ENCODE results near the gene EPHA8.

EPHA8 gene

DNA sequence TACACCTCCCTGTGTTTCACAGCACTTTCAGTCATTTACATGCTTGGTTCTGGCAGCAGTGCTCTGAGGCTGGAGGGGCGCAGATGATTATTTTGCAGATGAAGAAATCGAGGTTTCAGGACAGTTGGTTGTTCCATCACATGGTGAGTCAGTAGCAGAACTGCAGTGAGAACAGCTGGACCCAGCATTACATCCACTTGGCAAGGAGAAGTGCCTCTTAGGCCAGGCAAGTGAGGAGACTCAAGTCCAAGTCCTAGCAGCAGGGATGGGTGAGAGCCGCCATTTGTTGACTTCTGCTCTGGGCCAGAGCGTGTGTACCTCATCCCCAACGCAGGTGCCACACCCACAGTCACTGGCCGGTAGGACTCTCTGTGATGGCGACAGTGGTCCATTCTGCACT lies 26.8 kb upstream of the EPHA8 start:
- DNase-seq (ENCODE audit: low spot score) = no peak

DNA sequence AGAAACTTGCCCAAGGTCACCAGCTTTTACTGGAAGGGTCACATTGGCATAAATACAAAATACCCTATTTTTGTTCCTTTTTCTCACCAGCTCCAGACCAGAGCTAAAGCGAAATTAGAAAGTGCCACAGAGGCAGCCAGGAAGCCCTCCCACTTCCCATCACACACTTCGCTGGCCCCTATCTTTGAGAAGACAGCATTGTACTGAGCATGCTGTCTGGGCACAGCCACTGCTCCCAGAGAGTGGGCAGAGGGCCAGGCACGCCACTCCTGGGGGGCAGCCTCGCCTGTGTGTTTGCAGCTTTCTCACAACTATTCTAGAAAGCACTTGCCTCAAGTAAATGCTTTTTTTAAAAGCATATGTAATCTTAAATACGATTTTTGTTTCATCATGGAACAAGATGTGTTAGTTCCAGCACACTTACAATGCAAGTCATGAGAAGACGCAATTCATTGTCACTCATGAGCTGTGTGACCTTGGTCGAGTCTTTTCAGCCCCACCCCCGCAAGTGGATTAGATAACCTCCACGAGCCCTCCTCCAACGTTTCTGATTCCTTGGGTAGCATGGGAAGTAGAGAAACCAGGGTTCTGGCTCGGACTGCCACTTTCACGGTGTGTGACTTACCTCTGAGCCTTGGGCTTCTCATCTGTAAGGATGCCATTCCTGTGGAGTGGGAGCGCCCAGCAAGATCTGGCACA lies 25.7 kb upstream of the EPHA8 start:
- no peak for DNase-seq (ENCODE audit: low spot score)

DNA sequence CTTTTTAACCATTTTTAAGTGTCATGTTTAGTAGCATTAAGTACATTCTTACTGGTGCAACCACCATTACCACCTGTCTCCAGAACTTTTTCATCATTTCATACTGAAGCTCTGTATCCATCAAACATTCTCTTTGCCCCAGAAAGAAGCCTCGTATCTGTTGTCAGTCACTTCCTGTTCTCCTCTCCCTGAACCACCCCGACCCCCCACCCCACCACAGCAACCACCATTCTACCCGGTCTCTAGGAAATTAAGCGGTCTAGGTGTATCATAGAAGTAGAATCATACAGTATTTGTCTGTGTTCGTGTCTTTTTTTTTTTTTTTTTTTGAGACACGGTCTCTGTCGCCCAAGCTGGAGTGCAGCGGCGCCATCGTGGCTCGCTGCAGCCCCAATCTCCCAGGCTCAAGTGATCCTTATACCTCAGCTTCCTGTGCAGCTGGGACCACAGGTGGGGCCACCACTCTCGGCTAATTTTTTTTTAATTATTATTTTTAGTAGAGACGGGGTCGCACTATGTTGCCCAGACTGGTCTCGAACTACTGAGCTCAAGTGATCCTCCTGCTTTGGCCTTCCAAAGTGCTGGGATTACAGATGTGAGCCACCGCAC lies 23.7 kb upstream of the EPHA8 start:
- no peak for DNase-seq (ENCODE audit: low spot score)

DNA sequence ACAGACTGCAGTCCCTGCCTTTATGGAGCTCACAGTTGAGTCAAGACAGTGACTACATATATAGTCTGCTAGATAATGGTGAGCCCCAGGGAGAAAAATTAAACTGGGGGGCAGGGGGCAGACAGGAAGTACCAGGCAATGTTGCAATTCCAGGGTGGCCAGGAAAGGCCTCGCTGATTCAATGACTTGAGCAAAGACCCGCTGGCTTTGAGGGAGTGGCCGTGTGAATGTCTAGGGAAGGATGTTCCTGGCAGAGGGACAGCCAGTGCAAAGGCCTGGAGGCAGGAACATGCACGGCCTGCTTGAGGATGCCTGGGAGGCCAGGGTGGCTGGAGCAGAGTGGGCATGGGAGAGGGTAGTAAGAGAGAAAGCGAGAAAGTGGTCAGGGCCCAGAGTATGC lies 23.0 kb upstream of the EPHA8 start:
- DNase-seq (ENCODE audit: low spot score) = no peak

DNA sequence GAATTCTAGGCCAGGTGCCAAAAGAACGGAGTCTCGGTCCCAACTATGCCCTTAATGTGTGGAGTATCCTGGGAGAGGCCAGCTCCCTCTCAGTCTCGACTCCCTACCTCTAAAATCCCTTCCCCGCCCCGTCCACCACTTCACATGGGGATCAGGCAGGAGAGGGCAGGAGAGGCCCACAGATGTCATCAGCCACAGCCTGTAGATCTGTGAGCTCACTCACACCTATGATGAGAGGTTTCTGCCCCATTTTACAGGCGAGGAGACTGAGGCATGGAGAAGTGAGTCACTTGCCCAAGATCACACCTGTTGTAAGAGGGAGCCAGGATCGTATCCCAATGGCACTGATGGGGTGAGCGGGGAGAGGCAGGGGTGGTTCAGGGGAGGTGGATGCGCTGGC lies 20.4 kb upstream of the EPHA8 start:
- DNase-seq (ENCODE audit: low spot score) = no peak

DNA sequence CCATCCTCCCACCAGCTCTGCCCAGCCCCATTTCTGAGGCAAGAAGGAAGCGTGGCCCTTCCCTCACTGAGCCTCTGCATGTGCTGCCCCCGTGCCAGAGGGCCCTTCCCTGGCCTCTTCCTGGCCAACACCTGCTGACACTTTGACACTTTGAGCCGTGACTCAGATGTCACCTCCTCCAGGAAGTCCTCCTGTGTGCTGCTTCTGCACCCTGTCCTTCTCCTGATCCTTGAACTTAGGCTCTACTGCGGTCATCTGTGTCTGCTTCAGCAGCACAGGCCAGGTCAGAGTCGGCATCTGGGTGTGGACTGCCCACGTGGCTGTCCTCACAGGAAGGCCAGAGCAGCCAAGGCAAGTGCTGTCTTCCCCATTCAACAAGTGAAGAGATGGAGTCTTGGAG lies 19.6 kb upstream of the EPHA8 start:
- no peak for DNase-seq (ENCODE audit: low spot score)

DNA sequence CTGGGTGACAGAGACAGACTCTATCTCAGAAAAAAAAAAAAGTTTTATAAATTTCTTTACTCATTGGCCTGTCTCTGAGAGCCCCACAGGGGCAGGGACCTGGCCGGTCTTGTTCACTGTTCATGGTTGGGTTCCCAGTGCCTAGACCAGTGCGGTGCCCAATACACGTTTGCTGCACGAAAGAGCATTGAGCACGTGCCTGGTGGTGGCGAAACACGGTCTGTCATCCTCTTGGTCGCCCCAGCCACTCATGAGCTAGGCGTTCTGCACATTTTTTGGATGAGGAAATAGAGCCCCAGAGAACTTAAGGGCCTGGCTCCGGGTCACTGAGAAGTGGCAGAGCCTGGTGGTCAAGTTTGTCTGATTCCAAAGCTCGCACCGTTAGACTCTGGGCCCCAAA lies 18.7 kb upstream of the EPHA8 start:
- no peak for DNase-seq (ENCODE audit: low spot score)

DNA sequence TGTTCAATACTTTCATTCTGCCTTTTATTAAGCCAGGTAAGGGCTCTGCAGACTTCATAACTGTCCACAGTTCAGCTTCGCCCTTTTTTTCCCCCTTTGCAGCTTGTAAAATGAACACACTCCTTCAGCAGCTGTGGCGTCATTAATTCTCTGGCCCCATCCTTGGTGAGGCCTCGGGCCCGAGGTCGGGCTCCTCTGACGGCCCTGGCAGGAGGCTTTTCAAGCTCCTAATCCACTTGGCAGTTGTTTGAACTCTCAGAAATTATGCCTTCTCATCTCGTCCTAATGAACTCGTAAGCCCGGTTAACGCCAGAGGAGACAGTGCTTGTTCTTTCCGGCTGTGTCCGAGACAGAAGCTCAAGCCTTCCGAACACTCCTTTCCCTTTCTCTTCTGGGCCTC lies 18.1 kb upstream of the EPHA8 start:
- no peak for DNase-seq (ENCODE audit: low spot score)

DNA sequence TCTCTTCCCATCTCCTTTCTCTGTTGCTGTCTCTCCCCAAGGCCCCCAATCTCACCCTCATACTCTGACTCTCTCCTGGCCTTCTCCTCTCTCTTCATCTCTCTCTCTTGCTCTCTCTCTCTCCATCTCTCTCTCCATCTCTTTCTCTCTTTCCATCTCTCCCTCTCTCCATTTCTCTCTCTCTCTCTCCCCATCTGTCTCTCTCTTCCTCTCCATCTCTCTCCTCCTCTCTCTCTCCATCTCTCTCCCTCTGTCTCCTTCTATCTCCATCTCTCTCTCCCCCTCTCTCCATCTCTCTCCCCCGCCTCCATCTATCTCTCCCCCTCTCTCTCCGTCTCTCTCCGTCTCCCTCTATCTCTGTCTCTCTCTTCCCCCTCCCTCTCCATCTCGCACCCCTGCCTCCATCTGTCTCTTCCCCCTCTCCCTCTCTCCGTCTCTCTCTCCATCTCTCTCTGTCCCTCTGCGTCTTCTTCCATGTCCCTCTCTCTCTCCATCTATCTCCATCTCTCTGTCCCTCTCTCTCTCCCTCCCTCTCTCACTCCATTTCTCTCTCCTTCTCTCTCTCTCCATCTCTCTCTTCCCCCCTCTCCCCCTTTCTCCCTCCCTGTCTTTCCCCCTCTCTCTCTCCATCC lies 16.0 kb upstream of the EPHA8 start:
- no peak for DNase-seq (ENCODE audit: low spot score)

DNA sequence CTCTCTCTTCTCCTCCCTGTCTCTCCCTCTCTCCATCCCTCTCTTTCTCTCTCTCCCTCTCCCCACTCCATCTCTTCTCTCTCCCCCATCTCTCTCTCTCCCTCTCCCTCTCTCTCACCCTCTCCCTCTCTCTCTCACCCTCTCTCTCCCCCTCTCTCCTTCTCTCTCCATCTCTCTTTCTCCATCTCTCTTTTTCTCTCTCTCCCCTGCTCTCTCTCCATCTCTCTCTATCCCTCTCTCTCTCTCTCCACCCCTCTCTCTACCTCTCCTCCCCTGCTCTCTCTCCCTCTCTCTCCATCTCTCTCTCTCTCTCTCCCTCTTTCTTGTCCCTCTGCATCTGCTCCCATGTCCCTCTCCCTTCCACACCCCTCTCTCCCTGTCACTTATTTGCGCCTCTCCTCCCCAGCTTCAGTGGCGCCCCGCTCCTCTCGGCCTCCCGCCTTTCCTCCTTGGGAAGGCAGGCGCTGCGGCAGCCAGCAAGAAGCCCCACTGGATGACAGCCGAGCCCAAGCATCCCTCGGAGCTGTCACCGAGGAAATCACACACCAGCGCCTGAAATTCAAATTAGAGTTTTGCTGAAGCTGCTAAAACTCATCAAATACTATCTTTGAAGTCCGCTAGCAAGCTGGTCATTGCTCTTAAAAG lies 15.3 kb upstream of the EPHA8 start:
- no peak for DNase-seq (ENCODE audit: low spot score)

DNA sequence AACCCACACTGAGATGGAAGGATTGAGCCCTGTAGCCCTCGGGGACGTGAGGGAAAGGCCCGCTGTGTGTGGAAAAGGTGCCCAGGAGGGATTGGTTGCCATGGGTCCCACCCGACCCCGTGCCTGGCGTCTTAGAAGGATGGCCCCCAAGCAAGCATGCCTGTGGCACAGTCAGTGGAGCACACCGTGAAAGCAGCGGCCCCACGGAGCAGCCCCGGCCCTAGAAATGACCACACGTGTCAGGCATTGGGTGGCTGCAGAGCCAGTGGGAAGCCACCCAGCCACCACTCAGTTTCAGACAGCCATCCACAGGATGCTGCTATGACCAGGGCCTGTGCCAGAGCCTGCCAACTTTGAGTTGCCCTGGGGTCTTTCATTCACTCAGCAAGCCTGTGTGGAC lies 13.3 kb upstream of the EPHA8 start:
- no peak for DNase-seq (ENCODE audit: low spot score)

DNA sequence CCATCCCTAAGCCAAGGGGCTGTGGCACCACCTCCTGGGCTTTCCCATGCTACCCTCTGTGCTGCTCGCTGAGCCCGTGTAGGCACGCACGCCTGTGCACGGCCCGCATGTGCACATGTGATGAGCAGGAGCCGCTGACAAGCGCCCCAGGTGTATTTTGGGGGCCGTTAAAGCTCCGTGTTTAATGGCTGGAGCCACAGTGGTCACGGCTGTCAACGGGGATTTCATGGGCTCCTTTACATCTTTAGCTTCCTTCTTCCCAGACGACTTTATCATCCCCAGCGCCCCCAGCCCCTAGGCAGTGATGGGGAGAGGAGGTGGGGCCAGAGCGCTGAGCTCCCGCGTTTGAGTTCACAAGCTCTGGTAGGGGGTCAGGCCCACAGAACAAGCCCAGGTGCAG lies 11.7 kb upstream of the EPHA8 start:
- DNase-seq (ENCODE audit: low spot score) = no peak

DNA sequence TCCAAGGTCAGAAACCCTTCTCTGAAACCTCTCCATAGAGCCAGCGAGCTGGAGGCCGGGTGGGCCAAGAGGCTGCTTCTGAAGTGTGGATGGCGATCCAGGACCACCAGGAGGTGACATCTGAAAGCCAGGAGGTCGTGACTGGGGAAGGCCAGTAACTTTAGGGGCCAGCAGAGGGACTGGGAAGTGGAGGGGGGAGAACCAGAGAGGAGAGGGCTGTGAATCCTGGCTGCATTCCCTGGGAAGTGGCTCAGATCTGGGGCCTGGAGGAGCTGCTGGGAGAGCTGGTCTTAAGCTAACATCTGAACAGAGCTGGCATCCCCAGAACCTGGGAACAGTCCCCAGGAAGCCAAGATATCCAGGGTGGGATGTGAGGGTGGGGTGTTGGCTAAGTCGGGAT lies 11.3 kb upstream of the EPHA8 start:
- DNase-seq (ENCODE audit: low spot score) = no peak

DNA sequence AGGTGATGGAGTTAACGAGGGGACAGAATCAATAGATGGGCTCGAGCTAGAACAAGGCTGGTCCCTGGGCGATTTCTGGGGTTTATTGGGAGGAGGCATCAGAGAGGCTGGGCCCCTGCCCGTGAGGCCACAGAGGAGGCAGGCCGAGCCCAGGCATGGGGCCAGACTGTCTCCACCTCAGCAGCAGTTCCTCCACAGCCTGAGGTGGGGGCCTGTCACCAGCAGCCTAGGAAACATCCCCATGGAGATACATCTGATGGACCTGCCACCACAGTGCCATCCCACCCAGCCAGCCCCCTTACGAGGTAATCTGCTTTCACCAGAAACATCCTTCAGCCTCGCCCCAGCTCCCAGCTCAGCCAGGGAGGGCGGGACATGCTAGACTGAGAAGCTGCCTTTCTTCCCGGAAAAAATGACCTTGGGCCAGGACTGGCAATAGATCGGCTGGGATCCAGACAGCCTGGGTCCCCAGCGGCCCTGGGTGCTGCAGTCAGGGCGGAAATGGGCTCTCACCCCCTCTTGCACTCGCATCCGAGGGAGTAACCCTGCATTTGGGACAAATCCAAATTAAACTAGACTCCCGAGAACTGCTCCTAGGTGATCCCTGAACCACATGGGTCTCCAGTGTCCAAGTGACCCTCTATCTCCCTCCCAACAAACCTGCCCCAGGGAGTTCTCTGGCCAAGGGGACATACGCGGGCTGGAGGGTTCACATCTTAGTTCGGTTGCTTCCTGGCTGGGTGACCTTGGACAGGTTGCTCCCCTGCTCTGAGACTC lies 10.0 kb upstream of the EPHA8 start:
- DNase-seq (ENCODE audit: low spot score) = no peak

DNA sequence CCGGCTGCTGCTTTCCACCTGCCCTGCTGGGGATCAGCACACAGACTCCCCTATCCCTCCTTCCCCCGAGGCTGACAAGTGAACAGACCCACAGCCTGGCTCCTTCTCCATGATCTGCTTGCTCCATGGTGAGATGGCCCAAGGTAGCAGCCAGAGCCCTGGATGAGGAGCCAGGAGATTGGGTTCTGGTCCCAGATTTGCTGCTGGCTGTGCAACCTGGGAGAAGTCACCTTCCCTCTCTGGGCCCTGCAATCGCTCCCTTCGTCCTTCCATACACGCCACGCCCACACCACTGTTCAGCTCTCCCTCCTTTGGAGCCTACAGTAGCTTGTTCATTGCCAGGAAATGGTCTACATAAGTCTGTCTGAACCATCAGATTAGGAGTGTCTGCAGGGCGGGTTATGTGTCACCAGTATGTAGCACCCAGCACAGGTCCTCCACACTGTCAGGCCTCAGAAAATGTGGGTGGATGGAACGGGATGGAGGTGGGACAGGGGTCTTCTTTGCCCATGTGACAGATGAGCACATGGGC lies 9.2 kb upstream of the EPHA8 start:
- no peak for DNase-seq (ENCODE audit: low spot score)

DNA sequence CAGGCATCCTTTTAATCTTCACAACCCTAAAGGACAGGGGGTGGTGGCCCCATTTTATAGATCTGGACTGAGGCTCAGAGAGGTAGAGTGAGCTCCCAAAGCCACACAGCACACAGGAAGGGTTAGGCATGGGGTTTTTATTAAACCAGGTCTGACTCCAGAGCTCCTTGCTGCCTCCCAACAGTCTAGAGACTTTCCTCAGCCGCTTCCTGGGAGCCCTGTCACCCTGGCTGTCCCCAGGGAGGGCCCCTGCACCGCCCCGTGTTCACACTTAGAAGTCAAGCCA lies 8.0 kb upstream of the EPHA8 start:
- DNase-seq (ENCODE audit: low spot score) = no peak

DNA sequence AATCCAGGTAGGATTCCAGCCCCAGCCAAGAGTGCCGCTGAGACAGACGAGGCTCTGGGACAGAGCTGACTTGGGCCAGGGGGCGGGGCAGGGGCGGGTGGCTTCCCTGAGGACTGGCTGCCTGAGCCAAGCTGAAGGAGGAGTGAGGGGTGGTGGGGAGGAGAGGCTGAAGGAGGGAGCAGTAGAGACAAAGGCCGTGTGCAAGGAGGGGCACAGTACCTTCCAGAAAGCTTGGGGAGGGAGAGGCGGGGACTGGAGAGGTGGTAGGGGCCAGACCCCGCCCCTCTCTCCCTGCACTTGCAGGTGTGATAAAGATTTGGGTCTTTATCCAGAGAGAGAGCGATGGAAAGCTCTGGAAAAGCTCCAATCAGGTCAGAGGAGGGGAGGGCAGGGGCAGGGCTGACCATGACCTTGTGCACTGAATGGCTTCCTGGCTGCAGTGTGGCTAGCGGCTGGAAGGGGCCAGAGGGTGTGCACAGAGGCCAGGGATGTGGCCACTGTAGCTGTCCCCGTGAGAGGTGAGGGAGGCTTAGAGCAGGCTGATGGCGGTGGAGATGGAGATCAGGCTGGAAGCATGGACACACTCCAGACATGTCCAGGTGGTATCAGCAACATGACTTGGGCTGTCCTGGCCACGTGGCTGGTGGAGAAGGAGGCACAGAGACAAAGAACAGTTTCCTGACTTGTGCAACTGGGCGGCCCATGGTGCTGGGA lies 6.7 kb upstream of the EPHA8 start:
- DNase-seq (ENCODE audit: low spot score) = no peak

DNA sequence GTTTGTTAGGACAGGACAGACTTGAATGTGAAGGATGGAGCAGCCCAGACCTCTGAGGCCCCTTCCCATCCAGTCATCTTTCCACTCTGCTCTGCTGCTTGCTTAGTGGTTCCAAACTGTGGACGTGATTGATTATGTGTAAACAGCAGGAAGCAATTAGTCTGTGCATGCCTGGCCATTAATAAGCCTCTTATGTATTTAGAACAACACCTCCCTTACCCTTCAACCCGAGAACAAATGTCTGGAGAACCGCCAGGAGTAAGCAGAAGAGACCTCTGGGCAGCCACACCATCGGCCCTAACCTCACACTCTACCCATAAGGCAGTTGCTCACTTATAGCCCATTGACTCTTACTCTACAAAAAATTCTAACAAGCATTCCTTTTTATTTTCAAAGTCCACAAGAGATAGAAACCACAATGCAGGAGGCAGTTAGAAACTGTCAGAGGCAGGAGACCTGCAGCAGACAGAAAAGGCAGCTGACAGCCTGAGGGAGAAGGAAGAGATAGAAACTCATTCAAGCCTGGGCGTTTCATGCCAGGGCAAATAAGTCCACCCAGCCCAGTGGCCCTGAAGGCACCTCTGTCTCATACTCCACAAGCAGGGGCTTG lies 5.8 kb upstream of the EPHA8 start:
- DNase-seq (ENCODE audit: low spot score) = no peak

DNA sequence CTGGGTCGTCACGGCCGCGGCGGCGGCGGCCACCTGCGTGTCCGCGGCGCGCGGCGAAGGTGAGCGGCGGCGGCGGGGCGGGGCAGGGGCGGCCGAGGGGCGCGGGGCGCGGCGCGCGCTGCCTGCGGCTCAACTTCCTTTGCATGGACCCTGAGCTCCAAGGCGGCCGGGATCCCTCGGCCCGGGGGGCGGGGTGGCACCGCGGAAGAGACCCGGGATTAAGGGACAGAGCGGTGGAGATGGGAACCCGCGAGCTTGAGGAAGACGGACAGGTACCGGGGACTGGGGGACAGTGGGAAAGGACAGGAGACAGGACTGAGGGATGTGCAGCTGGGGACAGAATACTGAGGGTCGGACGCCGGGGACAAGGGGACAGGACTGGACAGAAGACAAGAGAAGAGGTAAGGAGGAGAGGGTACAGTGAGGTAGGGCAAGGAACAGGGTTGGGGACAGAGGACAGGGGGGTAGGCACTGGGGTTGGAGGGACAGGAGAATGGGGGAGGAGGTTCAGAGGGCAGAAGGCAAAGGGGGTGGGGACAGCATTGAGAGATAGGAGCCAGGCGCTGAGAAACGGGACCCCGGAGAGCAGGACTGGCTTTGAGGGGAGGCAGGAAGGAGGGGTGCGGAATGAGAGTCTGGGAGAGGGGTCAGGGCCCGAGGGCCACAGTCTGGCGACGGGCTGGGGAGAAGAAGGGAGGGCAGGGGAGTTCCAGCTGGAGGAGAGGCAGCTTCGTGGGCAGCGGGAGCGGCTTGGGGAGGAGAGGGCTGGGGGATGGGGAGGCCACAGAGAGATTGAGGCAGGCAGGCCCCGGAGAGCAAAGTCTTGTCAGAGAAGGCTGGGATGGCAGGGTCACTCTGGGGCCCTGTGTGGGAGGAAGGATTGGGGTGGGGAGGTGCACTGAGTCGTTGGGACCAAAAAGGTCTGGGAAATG lies 648 bp downstream of the EPHA8 start:
- no peak for DNase-seq (ENCODE audit: low spot score)

DNA sequence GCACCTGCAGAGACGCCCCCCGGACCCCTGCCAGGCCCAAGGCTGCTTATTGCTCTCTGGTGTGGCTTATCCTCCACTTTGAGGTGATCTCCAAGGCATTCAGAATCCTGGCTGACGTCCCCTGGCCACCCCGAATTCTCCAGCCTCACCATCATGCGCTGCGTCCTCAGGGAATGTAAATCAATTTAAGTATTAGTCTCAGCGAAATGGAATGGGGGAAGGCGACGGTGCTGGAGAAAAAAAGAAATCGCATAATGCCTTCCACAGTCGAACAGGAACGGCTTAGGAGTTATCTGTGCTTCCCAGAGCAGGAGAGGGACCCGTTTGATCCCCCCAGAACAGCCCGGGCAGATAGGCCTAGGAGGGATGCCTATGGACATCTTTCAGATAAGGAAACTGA lies 2.9 kb downstream of the EPHA8 start:
- no peak for DNase-seq (ENCODE audit: low spot score)

All from hematopoietic multipotent progenitor cell treated with erythropoietin and hydrocortisone succinate and interleukin-3 and kit ligand, for 17 days (in vitro differentiated cells).